Effector CD8-positive, alpha-beta T cell (primary cell): ENCODE measurements around the gene CCM2.

Source experiments
- DNase-seq: peaks from one replicate; lab custom pipeline; 2025; lab: John Stamatoyannopoulos, UW
- total RNA-seq, 4 experiments: gene quantifications; one replicate each; lab custom pipeline; 2026; lab: John Stamatoyannopoulos, UW

CCM2 gene
- total RNA-seq, result 115 to 215 (median 182) reads per million in 4 experiments

DNA sequence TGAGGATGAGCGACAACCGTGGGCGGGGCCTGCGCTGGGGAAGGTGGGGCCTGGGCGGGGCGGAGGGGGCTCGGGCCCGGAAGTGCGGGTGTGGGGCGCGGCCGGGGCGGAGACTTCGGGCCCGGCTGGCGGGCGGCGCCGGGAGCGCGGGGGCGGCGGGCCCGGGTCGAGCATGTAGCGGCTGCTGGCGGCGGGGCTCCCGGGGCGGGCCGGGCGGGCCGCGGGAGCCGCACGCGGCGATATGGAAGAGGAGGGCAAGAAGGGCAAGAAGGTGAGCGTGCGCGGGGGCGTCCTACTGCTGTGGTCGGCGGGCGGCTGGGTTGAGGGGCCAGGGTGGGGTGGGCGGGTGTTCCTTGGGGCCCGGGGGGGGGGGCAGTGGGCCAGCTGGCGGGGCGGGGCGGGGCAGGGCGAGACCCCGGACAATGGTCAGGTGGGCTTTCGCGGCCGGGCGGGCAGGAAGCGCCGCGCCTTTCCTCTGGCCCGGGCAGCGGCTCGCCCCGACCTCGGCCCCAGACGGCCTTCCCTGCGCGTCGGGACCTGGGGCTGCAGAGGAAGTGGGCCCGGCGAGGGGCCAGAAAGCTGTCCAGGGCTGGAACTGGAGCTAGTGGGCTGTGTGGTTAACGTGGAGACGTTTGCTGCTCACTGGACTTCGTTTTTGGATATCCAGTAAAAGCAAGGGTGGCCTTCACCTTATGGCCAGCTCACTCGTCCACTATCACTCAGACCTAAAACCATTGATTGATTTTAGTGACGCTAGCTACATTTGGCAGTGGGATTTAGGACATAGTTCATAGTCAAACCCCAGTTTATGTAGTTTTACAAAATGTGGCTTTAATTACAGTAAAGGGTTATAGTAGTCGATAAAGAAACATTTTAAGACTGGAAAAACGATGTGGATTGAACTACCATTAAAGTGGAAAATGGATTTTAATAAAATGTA, at the start of gene CCM2:
Gene CCM2, plus strand, starts transcription at position 109 of the 940 bp plus-strand sequence. Its CDS starts 133 bp downstream, at position 242.
- no peak for DNase-seq

DNA sequence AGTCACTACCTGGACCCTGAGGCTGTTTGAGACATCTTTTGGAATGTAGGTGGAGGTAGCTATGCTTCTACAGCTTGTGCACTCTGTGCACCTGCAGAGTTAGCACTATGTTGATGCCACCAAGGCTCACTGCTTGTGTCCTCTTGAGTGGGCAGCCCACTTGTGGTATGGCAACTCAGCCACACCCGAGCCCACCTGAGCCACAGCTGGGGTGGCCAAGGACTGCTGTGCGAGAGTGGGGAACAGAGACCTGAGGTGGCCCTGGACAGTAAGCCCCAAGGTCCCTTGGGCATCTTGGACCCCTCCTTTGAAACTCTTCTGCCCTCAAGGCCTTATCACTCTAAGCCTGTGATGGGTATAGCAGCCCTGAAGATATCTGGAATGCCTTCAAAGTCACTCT, 46.8 kb upstream of the CCM2 start:
- DNase-seq, result no peak

DNA sequence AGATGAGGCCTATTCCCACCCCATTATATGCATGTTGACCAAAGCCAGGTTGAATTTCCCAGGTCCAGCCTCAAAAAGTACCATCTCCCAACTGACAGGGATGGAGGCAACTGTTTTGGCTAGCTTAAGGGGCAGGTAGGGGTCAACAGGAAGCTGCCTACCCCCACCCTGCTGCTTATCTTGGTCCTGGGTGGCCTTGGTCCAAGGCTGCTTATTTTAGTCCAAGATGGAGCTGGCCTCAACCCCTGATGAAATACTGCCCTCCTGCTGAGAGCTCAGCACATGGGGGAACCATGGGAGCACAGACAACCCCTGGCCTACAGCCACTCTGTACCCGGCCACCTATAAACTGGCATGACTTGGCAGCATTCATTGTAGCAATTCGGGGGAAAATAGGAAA, 44.3 kb upstream of the CCM2 start:
- no peak for DNase-seq

DNA sequence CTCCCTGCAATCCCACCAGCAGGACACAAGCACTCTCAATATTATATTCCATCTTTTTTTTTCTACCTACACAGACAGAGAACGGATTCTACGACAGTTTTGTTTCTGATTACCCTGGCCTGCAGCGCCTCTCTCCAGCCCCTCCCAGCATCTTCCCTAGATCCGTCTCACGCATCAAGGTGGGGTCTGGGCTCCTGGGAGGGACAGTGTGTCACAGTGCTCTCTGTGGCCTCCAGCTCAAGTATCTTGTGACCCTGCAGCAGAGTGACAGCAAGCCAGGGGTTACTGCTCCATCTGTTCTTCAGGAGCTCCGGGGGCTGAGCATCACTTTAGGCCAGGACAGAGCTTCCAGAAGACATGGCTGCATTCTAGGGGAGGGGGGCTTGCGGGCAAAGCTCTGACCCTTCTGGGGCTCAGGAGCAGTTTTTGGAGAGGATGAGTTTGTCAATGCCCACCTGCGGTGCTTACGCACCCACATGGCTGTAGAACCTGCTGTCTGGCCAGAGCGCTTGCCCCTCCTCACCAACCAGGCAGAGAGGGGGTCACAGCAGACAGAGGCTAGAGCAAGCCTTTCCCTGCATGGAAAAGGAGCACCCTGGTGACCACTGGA, 43.7 kb upstream of the CCM2 start:
- DNase-seq, result no peak

DNA sequence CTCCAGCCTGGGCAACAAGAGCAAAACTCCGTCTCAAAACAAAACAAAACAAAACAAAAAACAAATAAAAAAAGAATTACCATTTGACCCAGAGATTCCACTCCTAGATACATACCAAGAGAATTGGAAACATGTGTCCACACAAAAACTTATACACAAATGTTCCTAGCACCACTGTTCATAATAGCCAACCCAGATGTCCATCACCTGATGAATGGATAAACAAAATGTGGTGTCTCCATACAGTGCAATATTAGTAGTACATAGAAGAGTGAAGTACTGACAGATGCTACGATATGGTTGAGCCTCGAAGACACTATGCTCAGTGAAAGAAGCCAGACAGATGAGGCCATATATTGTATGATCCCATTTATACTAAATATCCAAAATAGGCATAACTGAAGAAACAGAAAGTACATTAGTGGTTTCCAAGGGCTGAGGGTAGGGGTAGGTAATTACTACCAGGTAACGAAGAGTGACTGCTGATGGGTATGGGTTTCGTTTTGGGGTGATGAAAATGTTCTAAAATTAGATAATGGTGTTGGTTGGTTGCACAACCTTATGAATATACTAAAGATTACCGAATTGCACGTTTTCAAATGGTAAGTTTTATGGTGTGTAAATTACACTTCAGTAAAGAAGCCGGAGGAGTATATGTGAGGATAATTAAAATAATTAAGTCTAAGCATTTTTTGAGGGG, 41.2 kb upstream of the CCM2 start:
- DNase-seq, result no peak

DNA sequence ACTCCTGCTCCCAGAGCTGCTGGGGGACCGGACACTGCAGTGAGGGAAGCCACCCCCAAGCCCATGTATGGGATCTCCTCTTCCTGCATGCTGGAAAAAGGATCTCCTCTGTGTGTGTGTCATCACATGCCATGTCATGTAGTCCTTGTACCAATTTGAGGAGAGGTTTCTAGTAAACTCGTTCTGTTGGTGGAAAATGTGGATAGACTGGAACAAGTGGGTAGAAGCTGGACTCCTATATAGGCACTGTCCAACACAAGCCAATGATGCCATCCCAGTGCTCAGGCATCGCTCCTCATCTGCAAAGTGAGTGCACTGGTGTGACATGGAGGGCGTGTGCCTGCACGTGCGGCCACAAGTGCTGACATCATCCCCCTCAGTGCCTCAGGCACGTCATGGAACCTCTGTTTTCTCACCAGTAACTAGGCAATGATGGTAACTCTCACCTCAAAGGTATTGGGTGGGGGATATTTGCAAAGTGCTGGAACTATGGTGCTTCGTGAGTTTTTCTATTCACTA, 40.5 kb upstream of the CCM2 start:
- DNase-seq, result no peak

DNA sequence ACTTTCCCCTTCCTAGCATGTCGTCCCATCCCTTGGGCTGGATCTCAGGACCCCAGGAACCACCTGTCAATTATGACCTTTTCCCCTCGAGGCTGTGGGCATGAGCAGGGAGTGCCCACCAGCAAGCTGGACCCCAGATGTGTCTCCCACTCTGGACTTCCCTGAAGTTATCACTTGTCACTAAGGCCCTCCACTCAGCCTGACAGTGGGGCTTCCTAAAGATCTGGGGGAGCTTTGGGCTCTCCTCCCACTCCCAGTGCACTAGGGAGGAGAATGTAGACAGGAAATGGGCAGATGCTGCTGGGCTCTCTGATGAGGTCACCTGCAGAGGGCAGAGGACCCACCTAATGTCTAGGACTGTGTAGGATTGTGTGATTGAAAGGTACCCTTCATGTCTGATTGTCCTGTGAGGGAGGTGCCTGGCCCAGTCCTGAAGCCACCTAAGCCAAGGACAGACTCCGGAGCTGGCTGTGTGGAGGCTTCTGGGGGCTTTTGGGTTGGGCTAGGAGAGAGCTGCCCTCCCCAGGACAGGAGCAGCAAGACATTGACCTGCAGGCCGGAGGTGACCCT, 39.9 kb upstream of the CCM2 start:
- no peak for DNase-seq

DNA sequence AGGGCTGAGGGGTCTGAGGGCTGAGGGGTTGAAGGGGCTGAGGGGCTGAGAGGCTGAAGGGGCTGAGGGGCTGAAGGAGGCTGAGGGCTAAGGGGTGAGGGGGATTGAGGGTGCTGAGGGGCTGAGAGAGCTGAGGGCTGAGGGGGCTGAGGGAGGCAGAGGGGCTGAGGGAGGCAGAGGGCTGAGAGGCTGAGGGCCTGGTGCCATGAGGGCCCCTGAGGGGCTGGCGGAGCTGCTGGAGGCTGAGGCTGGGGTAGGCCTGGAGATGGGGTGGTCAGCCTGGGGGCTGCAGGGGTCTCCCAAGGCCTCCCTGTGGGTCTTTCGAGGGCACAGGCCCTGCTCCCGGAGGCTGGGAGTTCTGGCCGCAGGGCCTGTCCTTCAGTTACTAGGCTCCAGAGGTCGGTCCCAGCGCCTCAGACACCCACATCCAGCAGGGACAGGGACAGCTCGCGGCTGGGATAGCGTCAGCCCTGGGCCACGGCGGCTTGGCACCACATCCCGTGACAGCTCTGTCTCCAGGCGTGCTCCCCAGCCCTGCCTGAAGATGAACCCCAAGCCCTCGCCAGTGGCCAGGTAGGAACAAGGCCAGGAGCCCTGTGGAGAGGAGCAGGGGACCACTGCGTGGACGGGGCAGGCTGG, 38.0 kb upstream of the CCM2 start:
- DNase-seq, result no peak

DNA sequence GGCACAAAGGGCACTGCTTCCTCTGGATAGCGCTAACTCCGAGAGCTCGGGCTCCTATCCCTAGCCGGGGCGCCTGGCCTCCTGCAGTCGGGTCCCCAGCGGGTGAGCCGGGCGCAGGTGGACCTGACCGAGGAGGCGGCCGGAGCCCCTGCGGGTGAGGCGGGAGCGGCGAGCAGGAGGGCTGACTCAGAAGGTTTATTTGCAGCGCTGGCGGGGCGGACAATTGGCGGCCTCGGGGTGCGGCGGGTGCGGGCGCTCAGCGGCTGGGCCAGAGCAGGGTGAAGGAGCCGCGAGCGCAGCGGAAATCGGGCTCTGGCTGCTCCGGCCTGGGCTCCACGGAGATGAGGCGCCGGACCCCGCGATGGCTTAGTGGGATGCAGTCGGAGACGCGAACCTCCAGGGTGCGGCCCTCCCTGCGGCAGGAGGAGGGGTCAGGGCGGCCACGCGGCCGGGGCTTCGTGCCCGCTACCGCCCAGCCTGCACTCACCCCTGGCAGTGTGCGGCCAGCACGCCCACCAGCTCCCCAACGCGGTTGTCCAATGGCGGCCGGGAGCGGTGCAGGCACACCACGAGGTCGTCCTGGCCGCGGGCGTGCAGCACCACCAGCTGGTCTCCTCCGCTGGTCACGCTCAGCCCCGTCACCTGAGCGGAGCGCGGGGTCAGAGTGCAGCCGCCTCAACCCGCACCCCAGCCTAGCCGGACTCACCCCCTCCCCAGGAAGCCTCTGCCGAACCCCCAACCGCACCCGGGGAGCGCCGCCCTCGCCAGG, 37.3 kb upstream of the CCM2 start:
- no peak for DNase-seq

DNA sequence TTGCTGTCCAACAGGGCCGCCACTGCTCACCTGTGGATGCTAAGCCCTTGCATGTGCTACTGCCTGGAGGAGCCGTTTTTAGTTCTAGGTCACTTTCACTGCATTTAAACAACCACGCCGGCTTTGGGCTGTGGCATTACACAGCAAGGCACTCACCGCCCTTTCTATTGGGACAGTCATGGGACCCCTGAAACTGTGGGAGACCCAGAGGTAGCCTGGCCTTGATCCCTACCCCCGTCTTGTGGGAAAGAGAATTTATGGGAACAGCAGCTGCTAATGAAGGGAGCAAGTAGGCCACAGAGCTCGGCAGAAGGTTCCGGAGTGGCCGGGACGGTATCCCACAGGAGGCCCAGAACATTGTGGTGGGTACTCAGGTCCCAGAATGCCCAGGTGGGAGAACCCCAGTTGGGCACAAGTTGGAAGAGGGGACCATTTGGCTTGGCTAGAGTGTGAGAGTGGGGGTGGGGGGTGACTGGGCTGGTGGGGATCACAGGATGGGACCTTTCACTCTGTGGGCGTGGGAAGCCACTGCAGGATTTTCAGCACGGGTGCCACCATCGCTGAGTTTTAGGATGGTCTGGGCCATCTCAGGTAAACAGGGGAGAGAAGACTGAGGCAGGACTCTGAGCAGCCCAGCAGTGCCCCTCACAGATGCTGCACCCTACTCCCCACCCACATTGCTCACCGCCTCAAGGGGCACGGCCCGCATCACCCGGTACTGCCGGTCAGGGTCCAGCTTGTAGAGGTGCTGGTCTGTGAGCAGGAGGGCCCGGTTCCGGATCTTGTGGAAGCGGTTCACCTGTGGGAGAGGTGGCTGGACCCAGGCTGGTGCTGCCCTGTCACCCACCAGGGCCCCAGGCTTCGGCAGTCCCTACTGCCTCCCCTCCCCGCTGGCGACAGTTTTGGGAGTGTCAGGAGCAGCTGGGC, 36.4 kb upstream of the CCM2 start:
- no peak for DNase-seq

DNA sequence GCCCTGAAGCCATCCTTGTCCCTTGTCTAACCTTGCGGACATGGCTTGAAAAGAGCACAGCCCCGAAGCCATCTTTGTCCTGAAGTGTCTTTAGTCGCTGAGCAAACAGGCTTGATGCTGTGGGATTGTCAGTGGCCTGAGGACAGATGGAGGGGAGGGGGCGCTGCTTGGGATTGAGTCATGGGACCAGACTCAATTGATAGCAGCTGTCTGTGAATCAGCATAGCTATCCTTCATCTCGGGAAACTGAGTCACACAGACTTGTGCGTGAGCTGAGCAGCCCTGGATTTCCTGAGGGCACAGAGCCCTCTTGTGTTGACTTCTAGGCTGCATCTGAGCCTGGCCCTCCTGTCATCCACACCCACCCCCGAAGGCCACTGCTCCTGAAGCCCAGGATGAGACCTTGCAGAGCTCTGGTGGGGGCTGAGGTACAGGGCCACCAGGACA, 35.6 kb upstream of the CCM2 start:
- no peak for DNase-seq

DNA sequence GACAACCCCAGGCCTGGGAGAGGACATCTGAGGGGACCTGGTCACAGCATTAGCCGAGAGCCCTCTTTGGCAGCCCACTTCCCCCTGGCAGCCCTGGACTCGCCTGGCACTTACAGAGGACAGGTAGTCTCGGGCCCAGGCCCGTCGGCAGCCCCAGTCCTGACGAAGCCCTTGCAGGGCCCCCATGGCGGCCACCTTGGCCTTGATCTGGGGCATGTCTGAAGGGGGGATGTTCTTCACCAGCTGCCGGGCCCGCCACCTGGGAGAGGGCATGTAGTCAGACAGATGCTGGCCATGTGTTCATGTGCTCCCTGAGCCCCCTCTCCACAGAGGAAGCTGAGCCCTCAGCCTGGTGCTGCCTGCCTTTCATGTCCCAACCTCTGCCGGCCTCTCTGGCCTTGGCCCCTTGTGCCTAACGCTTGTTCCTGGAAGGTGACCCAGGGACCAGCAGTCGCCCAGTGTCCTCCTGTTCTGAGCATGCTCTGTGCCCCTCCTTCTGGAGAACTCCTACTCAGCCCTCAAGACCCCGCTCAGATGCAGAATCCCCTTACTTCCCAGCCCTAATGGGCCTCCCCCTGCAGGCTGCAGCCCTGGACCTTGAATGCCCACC, 35.1 kb upstream of the CCM2 start:
- no peak for DNase-seq

DNA sequence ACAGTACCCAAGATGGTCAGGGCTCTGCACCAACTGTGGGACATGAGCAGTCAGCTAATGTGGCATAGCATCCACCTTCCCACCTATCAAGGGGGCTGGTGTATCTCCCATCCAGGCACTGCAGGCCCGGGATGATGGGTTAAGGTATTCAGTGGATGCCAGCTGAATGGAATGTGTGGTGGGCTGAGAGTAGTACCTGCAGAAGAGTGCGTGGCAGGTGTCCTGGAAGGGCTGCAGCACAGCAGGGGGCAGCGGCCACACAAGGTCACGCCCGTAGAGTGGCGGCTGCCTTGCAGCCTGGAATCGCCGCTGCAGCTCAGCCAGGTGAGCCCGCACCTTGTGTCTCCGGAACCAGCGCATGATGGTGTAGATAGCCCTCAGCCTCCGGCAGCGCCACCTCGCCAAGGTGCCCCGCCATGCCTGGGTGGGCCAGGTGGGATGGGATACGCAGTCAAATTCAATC, 34.5 kb upstream of the CCM2 start:
- DNase-seq, result no peak

DNA sequence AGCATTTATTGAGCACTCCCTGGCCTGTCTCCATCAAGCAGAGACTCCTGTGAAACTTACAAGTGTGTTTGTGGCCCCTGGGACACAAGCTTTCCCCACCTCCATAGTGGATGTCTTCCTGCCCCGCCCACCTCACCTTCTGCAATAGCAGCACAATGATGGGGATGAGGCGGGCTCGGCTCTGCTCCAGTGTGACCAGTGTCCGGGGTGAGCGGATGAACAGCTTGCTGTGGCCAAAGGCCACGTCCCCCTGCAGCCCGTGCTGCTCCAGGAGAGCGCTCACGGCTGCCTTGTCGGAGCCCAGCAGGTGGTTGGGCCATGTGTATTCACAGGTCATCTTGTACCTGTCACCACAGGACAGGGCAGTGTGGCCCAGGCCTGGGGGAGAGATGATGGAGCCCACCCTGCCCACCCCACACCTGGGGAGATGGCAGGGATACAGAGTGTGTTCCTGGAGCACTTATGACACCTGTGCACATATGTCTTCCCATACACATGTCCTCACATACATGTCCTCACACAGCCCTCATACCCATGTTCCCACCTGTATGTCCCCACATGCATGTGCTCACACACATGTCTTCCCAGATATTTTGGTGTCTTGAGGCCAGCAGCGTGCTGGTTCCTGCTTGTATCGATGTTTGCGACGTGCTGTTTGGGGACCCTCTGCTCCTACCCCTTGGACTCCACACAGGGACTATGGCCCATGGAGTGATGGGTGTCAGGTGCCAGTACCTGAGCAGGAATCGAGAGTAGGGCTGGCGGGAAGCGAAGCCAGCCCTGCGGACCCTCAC, 33.9 kb upstream of the CCM2 start:
- no peak for DNase-seq

DNA sequence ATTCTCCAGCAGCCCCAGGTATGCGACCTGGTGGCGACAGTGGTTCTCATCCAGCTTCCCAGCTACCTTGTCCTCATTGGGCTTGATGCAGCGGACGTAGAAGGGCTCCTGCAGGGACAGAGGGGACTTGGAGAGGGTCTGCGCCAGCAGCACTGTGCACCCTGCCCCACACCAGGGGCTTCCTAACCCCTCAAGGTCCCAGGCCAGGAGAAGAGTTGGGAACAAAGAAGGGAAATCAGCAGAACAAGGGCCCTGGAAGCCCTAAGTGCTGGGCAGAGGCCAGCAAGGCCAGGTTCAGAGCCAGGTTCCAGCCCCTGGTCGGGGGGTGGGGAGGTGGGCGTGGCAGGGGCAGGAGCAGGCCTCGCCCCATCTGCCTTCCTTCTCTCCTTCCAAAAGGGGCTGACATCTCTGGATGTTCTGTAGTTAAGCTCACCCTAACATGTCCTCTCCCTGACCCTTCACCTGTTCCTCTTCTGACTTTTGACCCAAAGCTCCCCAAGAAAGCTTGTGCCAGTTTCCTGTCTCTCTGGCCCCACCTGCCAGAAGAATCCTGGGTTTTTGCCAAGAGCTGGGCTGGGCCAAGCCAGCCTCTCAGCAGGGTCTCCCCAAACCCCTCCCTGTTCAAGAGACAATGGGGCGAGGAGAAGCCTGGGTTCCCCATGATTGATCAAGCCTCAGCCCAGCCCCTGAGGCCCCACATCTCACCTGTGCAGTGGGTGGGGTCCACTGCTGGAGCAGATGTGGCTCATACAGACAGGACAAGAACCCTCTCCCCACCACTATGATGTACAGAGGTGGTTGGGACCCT, 33.1 kb upstream of the CCM2 start:
- DNase-seq, result no peak

DNA sequence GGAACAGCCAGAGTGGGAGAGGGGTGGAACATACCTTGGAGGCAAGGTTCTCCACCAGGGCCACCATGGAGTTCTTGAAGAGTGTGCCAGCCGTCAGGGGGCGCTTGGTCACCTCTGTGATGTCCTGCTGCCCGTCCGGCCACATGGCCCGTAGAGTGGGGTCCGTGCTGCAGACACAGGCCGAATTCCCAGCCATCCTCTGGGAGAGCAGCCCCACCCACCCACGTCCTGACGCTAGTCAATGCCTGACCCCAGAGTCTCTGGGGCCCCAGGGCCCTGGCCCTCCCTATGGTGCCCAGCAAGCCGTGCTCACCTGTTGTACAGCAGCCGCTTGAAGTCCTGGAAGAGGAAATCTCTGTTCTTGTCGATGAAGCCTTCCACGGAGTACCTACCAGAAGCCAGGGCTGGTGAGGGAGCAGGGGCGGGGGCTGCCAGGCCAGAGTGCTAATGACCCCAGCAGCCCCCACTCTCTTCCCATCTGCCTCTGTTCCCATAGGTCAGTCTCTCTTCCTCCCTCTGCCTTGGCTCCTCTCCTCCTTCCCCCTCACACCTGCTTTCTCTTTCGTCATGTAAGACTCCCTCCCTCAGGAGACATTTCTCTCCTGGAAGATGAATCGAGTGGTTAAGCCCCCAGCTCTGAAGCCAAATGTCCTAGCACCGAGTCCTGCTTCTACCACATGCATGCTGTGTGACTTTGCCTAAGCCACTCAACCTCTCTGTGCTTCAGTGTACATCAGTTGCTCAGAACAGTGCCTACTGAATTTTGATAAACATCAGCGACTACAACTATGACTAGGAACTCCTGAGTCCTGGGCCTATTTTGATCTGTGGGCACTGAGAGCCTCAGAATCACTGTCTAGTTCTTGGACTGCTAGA, 32.2 kb upstream of the CCM2 start:
- no peak for DNase-seq
